ENCODE measurements around the gene C12orf75.

The C12orf75 gene

GRCh38 chr12:105351523-105351922, 21.0 kb downstream of the C12orf75 start:
- DNase-seq (ENCODE audit: low read depth), result no peak
- no peak for TF ChIP-seq CTCF (IDR thresholded peaks at IDR 0.05; ENCODE audit: control insufficient read depth, extremely low read depth, insufficient read depth)
- no peak overlapping the region for H3K4me3 ChIP-seq (ENCODE audit: low read depth, low read length)

GRCh38 chr12:105352052-105352451, 21.6 kb downstream of the C12orf75 start:
- no peak for TF ChIP-seq CTCF (IDR thresholded peaks at IDR 0.05; ENCODE audit: control insufficient read depth, extremely low read depth, insufficient read depth)
- no peak overlapping the region for H3K4me3 ChIP-seq (ENCODE audit: low read depth, low read length)
- no peak for DNase-seq (ENCODE audit: low read depth)

GRCh38 chr12:105352940-105353635, 22.6 kb downstream of the C12orf75 start:
- peak; percentile 94 for DNase-seq (ENCODE audit: low read depth)
- H3K4me3 ChIP-seq (ENCODE audit: low read depth, low read length), result no peak overlapping the region
- no peak for TF ChIP-seq CTCF (IDR thresholded peaks at IDR 0.05; ENCODE audit: control insufficient read depth, extremely low read depth, insufficient read depth)

- no peak overlapping the region for H3K4me3 ChIP-seq (ENCODE audit: low read depth, low read length)
- no peak for DNase-seq (ENCODE audit: low read depth)
- TF ChIP-seq CTCF (IDR thresholded peaks at IDR 0.05; ENCODE audit: control insufficient read depth, extremely low read depth, insufficient read depth), result no peak
These were observed 25.3 kb downstream of the C12orf75 start for GRCh38 chr12:105355752-105356151.

GRCh38 chr12:105357162-105357691, 26.7 kb downstream of the C12orf75 start:
- DNase-seq (ENCODE audit: low read depth), result no peak
- TF ChIP-seq CTCF (IDR thresholded peaks at IDR 0.05; ENCODE audit: control insufficient read depth, extremely low read depth, insufficient read depth), result no peak
- no peak overlapping the region for H3K4me3 ChIP-seq (ENCODE audit: low read depth, low read length)

DNA sequence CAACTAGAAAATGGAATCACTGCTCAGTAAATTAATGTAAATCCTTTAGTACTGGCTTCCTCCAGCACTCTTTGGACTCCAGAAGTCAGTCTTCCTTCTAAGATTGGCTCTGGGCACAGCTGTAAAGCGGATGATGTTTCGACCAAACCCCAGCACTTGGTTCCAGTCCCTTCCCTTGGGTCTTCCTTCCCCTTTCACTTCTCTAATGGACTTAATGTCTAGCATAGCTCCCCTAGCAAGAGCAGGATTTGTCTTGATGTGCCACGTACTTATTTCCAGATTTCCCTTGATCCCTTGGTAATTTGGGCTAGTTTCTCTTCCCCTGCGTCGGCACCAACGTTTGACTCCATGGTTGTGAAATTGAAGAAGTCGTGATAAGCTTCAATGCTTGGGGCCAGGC, 28.3 kb downstream of the C12orf75 start:
- no peak for TF ChIP-seq CTCF (IDR thresholded peaks at IDR 0.05; ENCODE audit: control insufficient read depth, extremely low read depth, insufficient read depth)
- no peak overlapping the region for H3K4me3 ChIP-seq (ENCODE audit: low read depth, low read length)
- DNase-seq (ENCODE audit: low read depth), result no peak

DNA sequence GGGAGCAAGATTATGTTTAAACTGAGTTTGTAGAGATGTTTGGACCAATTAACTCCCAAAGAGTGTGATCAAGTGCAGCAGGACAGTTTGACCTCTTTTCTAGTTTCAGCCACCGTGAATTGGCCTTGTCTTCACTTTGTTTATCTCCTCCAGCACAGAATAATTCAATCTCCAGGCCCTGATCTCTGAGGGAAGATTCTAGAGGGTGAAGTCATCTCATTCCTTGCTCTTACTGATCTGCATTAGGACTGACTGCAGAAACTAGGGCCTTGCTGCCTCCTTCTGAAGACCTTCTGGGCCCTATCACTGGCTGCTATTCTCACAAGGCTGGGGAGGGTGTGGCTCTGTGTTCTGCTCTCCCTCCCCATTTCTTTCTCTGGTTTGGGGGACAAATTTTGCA, 29.4 kb downstream of the C12orf75 start:
- TF ChIP-seq CTCF (IDR thresholded peaks at IDR 0.05; ENCODE audit: control insufficient read depth, extremely low read depth, insufficient read depth), result no peak
- DNase-seq (ENCODE audit: low read depth), result no peak
- H3K4me3 ChIP-seq (ENCODE audit: low read depth, low read length), result no peak overlapping the region
